RPMI8226 (cell line): Measurements from ENCODE around the gene IDE.
"Not testable (repeated sequence)": the region's sequence is repeated elsewhere in the genome, so short reads cannot be mapped to it uniquely, and the experiment has no call there.

Experiments
- DNase-seq: peaks from one replicate; pipeline ENCODE4 v3.0.0-alpha.2; 2015

Gene IDE

GRCh38 chr10:92413519-92413918 lies 160.4 kb downstream of the IDE start:
- DNase-seq = no peak

- DNase-seq = no peak
Measured at GRCh38 chr10:92413011-92413410, 160.9 kb downstream of the IDE start.

DNA sequence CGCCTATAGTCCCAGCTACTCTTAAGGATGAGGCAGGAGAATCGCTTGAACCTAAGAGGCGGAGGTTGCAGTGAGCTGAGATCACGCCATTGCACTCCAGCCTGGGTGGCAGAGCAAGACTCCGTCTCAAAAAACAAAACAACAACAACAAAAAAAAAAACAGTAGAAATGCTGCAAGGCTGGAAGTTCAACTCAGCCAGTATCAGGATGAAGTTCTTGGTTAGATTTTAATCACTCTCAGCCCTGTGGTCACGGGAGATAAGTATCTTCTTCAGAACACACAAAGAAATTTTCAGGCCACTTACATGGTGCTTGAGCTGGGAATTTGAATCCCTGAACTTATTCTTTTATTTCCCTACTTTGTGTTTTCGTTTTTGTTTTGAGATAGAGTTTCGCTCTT lies 162.5 kb downstream of the IDE start:
- no peak for DNase-seq

DNA sequence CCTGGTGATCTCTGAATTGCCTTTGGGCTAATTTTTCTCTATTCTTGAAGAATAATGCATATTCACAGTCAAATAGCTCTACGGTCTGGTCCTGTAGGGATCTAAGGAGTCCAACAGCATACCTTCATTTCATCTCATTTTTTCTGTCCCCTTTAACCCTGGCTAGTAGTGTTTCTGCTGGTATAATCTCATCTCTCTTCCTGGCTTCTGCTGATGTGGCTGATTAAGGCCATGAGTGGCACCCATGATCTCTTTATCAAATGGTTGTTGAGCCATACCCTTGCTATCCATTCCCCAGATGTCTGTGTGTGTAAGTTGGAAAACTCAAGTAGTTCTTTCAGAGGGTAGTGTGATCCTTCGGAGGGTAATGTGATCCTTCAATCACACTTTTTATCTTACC lies 163.4 kb downstream of the IDE start:
- DNase-seq = no peak

DNA sequence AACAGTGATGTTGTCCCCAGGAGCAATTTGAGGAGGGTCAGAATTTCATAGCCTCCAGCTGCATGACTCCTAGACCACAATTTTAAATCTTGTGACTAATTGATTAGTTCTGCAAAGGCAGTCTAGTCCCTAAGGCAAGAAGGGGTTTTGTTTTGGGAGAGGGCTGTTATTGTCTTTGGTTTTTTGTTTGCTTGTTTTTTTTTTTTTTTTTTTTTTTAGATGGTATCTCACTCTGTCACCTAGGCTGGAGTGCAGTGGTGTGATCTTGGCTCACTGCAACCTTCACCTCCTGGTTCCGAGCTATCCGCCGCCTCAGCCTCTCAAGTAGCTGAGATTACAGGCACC lies 165.9 kb downstream of the IDE start:
- no peak for DNase-seq

DNA sequence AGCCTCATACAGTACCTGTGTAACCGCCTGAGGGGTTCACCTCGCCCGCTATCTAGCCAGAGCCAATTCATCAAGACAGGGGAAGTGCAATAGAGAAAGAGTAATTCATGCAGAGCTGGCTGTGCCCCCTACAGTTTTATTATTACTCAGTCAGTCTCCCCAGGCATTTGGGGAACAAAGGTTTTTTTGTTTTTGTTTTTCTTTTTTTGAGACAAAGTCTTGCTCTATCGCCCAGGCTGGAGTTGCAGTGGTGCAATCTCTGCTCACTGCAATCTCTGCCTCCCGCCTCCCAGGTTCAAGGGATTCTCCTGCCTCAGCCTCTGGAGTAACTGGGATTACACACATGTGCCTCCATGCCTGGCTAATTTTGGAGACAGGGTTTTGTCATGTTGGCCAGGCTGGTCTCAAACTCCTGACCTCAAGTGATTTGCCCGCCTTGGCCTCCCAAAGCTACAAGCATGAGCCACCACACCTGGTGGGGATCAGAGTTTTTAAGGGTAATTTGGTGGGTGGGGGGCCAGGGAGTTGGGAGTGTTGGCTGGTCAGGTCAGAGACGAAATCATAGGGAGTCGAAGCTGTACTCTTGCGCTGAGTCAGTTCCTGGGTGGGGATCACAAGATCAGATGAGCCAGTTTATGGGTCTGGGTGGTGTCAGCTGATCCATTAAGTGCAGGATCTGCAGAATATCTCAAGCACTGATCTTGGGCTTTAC lies 166.4 kb downstream of the IDE start:
- no peak for DNase-seq

DNA sequence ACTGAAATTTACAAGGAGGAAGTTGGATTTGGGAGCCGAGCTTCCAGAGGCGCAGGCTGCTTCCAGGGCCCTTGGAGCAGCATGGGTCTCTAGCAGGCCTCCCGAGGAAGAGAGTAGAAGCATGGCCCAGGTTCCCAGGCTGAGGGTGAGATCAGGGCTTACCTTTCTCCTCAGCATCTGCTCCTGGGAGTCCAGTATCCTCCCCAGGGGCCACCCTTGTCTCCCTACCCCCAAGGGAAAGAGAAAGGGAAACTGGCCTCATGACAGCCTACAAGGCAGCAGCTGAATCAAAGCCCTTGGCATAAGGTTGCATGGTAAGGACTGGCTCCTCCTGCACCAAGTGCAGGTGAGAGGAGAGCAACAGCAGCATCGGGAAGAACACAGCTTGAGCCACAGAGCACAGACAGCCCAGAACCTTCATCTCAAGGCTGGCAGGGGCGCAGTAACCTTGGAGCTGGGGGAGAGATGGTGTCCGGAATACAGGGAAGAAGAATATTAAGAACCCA lies 168.4 kb downstream of the IDE start:
- no peak for DNase-seq

GRCh38 chr10:92404612-92405418 lies 169.1 kb downstream of the IDE start:
- DNase-seq = no peak

GRCh38 chr10:92402234-92402633 lies 171.7 kb downstream of the IDE start:
- DNase-seq = not testable (repeated sequence)
